ENCODE results near the gene LRRK2. TPM values are rescaled to one million over a fixed set of nuclear protein-coding genes. Genes with fewer than 3 reads are reported as not detected.

Gene LRRK2
- total and polyA plus RNA-seq, 2 experiments from 2014 or later, result 0.24 TPM; not detected in 1

DNA sequence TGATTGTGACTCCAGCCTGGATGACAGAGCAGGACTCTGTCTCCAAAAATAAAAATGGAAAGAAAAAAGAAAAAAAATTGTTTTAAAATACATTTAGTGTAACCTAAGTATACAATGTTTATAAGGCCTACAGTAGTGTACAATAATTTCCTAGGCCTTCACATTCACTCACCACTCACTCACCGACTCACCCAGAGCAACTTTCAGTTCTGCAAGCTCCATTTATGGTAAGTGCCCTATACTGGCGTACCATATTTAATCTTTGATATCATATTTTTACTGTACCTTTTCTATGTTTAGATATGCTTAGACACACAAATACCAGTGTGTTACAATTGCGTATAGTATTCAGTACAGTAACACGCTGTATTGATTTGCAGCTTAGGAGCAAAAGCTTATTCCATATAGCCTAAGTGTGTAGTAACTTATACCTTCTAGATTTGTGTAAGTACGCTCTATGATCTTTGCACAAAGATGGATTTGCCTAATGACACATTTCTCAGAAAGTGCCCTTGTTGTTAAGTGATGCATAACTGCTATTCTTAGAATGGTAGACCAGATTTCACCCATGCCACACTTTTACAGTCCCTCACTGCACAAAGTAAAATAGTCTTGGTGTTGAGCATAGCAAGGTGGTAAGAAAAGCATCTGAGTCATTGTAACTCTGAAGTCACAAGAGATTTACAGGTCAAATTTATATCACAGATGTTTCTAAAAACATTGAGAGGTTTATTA, 151.9 kb downstream of the LRRK2 start:
- no peaks in the 10 kb centered on the region for H3K9me2 ChIP-seq (ENCODE audit: insufficient read depth)
- Mint-ChIP-seq H3K27me3 (ENCODE audit: insufficient read depth, low read depth, poor library complexity) (no peaks in the 10 kb centered on the region), H3K36me3 (ENCODE audit: low read depth) (no peaks in the 10 kb centered on the region), H3K4me1 (peaks cover under 1% of the 10 kb centered on the region; the same call in 2 of the 3 replicates), H3K9me3 (no peaks in the 10 kb centered on the region), H3K4me3 (no peak overlapping the region), H3K27ac (no peak overlapping the region)
- ATAC-seq (no peak), DNase-seq (ENCODE audit: low spot score) (no peak)
- no peaks in the 10 kb centered on the region for H4K20me1 ChIP-seq (replicated peaks; ENCODE audit: insufficient read depth)
- no peak overlapping the region for H3K4me2 ChIP-seq
- H3K36me3 ChIP-seq (ENCODE audit: insufficient read depth), result no peaks in the 10 kb centered on the region
- H2AFZ ChIP-seq, result no peak overlapping the region
- no peaks in the 10 kb centered on the region for H3F3A ChIP-seq (replicated peaks; ENCODE audit: low read depth)
- no peak overlapping the region for H3K4me3 ChIP-seq
- no peaks in the 10 kb centered on the region for H3K79me2 ChIP-seq (replicated peaks; ENCODE audit: insufficient read depth)
- no peak overlapping the region for H3K27ac ChIP-seq (ENCODE audit: low read depth)
- no peaks in the 10 kb centered on the region for H3K27me3 ChIP-seq (ENCODE audit: insufficient read depth)
- no peaks in the 10 kb centered on the region; the same call in 1 of the 2 replicates for H3K4me1 ChIP-seq (ENCODE audit: insufficient read depth)
- TF ChIP-seq CREB1 (CRISPR knock-in tag; IDR thresholded peaks at IDR 0.05; ENCODE audit: low read depth) (no peak), POLR2AphosphoS5 (IDR thresholded peaks at IDR 0.05; ENCODE audit: low read depth) (no peak)

DNA sequence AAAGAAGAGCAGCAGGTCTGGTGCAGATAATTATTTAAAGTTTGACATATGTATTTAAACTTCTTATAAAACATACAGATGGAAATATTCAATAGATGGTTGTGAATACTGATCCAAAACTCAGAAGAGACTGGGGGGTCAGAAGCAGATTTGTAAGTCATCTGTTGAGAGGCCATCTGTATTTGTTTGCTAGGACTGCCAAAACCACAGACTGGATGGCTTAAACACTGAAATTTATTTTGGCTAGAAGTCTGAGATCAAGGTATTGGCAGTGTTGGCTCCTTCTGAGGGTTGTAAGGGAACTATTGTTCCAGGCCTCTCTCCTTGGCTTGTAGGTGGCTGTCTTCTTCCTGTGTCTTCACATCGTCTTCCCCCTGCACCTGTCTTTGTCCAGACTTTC, 153.9 kb downstream of the LRRK2 start:
- H3K9me2 ChIP-seq (ENCODE audit: insufficient read depth), result no peaks in the 10 kb centered on the region
- H3K79me2 ChIP-seq (replicated peaks; ENCODE audit: insufficient read depth), result no peaks in the 10 kb centered on the region
- H4K20me1 ChIP-seq (replicated peaks; ENCODE audit: insufficient read depth), result no peaks in the 10 kb centered on the region
- Mint-ChIP-seq H3K4me1 (peaks cover 3% of the 10 kb centered on the region; the same call in 2 of the 3 replicates), H3K36me3 (ENCODE audit: low read depth) (no peaks in the 10 kb centered on the region), H3K9me3 (no peaks in the 10 kb centered on the region), H3K4me3 (no peak overlapping the region), H3K27ac (no peak overlapping the region), H3K27me3 (ENCODE audit: insufficient read depth, low read depth, poor library complexity) (peaks cover 1% of the 10 kb centered on the region)
- H3K27ac ChIP-seq (ENCODE audit: low read depth), result no peak overlapping the region
- H3K27me3 ChIP-seq (ENCODE audit: insufficient read depth), result no peaks in the 10 kb centered on the region
- H3K4me1 ChIP-seq (ENCODE audit: insufficient read depth), result no peaks in the 10 kb centered on the region; the same call in 1 of the 2 replicates
- no peaks in the 10 kb centered on the region for H3F3A ChIP-seq (replicated peaks; ENCODE audit: low read depth)
- no peak overlapping the region for H3K4me2 ChIP-seq
- ATAC-seq (no peak), DNase-seq (ENCODE audit: low spot score) (no peak)
- no peak overlapping the region for H3K4me3 ChIP-seq
- H3K36me3 ChIP-seq (ENCODE audit: insufficient read depth), result no peaks in the 10 kb centered on the region
- no peak overlapping the region for H2AFZ ChIP-seq
- TF ChIP-seq ZNF331 (CRISPR knock-in tag; IDR thresholded peaks at IDR 0.05; ENCODE audit: low read depth) (no peak), NANOG (IDR thresholded peaks at IDR 0.05; ENCODE audit: borderline replicate concordance) (no peak), ZNF114 (CRISPR knock-in tag; IDR thresholded peaks at IDR 0.05) (no peak), POLR2AphosphoS5 (IDR thresholded peaks at IDR 0.05; ENCODE audit: low read depth) (no peak), CREB1 (CRISPR knock-in tag; IDR thresholded peaks at IDR 0.05; ENCODE audit: low read depth) (no peak), STAT1 (IDR thresholded peaks at IDR 0.05; ENCODE audit: unreplicated experiment) (no peak), EZH2 (IDR thresholded peaks at IDR 0.05; ENCODE audit: low read depth, unreplicated experiment) (no peak), JUNB (IDR thresholded peaks at IDR 0.05; ENCODE audit: unreplicated experiment) (no peak), EZH2phosphoT487 (IDR thresholded peaks at IDR 0.05; ENCODE audit: unreplicated experiment) (no peak)
- TF ChIP-seq, protein P1, sequence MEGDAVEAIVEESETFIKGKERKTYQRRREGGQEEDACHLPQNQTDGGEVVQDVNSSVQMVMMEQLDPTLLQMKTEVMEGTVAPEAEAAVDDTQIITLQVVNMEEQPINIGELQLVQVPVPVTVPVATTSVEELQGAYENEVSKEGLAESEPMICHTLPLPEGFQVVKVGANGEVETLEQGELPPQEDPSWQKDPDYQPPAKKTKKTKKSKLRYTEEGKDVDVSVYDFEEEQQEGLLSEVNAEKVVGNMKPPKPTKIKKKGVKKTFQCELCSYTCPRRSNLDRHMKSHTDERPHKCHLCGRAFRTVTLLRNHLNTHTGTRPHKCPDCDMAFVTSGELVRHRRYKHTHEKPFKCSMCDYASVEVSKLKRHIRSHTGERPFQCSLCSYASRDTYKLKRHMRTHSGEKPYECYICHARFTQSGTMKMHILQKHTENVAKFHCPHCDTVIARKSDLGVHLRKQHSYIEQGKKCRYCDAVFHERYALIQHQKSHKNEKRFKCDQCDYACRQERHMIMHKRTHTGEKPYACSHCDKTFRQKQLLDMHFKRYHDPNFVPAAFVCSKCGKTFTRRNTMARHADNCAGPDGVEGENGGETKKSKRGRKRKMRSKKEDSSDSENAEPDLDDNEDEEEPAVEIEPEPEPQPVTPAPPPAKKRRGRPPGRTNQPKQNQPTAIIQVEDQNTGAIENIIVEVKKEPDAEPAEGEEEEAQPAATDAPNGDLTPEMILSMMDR (conservative IDR thresholded peaks at IDR 0.05; ENCODE audit: low read depth in 2 of 2), result no peak
- TF ChIP-seq, protein P2, sequence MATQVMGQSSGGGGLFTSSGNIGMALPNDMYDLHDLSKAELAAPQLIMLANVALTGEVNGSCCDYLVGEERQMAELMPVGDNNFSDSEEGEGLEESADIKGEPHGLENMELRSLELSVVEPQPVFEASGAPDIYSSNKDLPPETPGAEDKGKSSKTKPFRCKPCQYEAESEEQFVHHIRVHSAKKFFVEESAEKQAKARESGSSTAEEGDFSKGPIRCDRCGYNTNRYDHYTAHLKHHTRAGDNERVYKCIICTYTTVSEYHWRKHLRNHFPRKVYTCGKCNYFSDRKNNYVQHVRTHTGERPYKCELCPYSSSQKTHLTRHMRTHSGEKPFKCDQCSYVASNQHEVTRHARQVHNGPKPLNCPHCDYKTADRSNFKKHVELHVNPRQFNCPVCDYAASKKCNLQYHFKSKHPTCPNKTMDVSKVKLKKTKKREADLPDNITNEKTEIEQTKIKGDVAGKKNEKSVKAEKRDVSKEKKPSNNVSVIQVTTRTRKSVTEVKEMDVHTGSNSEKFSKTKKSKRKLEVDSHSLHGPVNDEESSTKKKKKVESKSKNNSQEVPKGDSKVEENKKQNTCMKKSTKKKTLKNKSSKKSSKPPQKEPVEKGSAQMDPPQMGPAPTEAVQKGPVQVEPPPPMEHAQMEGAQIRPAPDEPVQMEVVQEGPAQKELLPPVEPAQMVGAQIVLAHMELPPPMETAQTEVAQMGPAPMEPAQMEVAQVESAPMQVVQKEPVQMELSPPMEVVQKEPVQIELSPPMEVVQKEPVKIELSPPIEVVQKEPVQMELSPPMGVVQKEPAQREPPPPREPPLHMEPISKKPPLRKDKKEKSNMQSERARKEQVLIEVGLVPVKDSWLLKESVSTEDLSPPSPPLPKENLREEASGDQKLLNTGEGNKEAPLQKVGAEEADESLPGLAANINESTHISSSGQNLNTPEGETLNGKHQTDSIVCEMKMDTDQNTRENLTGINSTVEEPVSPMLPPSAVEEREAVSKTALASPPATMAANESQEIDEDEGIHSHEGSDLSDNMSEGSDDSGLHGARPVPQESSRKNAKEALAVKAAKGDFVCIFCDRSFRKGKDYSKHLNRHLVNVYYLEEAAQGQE (IDR thresholded peaks at IDR 0.05; ENCODE audit: unreplicated experiment), result no peak
- TF ChIP-seq, protein P3, sequence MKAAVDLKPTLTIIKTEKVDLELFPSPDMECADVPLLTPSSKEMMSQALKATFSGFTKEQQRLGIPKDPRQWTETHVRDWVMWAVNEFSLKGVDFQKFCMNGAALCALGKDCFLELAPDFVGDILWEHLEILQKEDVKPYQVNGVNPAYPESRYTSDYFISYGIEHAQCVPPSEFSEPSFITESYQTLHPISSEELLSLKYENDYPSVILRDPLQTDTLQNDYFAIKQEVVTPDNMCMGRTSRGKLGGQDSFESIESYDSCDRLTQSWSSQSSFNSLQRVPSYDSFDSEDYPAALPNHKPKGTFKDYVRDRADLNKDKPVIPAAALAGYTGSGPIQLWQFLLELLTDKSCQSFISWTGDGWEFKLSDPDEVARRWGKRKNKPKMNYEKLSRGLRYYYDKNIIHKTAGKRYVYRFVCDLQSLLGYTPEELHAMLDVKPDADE (IDR thresholded peaks at IDR 0.05), result no peak

Data from GM23338 (cell line).